ENCODE results near the gene ITGA8.
A peak's percentile ranks its signal among the peaks of the same experiment; 100 is the strongest.

Gene ITGA8

DNA sequence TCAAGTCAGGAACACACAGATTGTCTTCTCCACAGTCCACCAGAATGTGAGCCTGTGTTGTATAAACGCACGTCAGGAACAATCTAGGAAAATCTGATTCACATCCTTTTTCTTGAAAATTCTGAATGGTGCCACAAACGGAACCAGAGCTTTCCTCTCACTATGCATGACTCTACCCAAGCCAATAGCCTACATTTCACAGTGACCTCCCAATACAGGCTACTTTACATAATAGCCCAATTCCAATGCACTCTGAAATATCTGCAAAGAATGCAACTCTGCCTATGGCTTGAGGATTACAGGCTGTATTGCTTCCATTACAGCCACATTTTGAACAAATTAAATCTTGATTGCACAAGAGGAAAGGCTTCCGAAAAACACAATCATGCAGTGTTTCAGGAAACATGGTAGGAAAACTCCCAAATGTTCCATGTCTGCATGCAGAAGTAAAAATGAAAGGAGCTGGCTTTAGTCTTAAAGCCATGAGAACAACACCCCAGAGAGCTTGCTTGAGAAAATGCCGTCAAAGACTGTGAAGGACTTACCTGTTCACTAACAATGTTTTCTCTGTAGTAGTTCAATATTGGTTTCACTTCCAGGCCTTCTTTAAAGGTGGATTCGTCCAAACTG lies 113.9 kb downstream of the ITGA8 start:
- TF ChIP-seq CTCF (IDR thresholded peaks at IDR 0.05): no peak
- peak overlapping the region in 1 of 2 donors; percentile 13 for H3K27ac ChIP-seq
- no peak for DNase-seq (ENCODE audit: low spot score)
- H3K4me3 ChIP-seq: no peak overlapping the region

DNA sequence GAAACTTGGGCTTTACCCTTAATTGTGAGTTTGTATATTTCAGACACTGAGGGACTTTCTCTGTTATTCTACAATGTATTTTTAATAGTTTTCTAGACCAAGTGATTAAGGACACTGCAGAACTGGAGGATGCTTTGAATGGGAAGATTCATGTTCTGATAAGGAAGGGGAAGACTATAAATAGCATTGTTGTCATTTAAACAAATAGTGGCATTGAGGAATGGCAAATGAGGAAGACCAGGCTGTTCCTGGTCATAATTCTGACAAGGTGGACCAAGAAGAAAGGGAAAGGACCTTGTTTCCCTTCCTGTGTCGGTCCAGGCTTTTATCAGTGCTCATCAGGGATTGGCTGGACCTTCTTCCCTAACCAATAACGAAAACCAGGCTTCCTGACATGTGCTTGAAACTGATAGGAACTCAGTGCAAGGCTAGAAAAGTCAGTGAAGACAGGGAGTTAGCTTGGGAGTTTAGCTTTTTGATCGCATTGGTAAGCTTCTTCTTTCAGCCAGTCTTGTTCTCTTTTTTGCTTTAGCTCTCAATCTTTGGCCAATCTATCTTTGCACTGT lies 116.2 kb downstream of the ITGA8 start:
- TF ChIP-seq CTCF (IDR thresholded peaks at IDR 0.05): no peak
- Histone ChIP-seq H3K27ac (no peak overlapping the region), H3K4me3 (no peak overlapping the region)
- no peak for DNase-seq (ENCODE audit: low spot score)

DNA sequence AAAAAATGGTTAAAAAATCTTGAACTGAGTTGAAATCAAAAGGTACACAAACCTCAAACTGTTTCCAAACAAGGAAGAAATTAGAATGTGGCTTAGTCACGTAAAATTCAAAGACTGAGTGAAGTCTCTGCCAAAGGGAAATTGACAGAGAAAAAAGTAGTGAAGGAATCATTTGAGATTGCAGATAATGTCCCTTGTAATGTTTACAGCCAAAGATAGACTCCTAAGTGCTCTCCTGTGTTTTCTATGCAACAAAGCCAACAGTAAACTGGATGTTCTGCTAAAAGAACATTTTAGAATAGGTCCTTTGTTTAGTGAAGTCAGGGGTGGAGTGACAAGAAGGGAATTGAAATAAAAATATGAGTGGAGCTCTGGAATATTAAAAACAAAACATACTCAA lies 117.9 kb downstream of the ITGA8 start:
- Histone ChIP-seq H3K27ac (no peak overlapping the region), H3K4me3 (no peak overlapping the region)
- TF ChIP-seq CTCF (IDR thresholded peaks at IDR 0.05): no peak
- no peak for DNase-seq (ENCODE audit: low spot score)

DNA sequence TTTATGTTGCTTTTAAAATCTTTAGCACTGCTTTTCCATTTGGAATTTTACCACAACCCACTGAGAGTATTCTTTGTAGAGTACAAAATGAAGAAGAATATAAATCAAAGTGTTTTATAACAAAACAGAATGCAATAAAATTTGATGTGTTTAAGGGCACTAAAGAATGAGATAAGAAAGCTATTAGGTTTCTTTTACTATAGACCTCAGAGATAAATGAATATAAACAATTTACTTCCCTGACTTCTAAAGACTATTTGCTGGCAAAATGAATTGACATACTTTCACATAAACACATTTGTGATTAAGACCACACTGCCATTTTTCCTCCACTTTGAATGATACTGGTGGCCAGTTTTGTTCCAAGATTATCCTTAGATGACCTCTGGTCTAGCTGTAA lies 124.5 kb downstream of the ITGA8 start:
- no peak for TF ChIP-seq CTCF (IDR thresholded peaks at IDR 0.05)
- Histone ChIP-seq H3K4me3 (no peak overlapping the region), H3K27ac (no peak overlapping the region)
- DNase-seq (ENCODE audit: low spot score): no peak

- Histone ChIP-seq H3K27ac (no peak overlapping the region), H3K4me3 (no peak overlapping the region)
- TF ChIP-seq CTCF (IDR thresholded peaks at IDR 0.05): no peak
- no peak for DNase-seq (ENCODE audit: low spot score)
Measured at GRCh38 chr10:15591937-15592336, 127.8 kb downstream of the ITGA8 start.

GRCh38 chr10:15591431-15591830 lies 128.3 kb downstream of the ITGA8 start:
- H3K4me3 ChIP-seq: no peak overlapping the region
- no peak for TF ChIP-seq CTCF (IDR thresholded peaks at IDR 0.05)
- DNase-seq (ENCODE audit: low spot score): no peak
- no peak overlapping the region for H3K27ac ChIP-seq

Measured in coronary artery (tissue), 2 donors.